ENCODE measurements around the gene ZNF57.

GRCh38 chr19:2917275-2918184 lies 16.8 kb downstream of the ZNF57 start:
- TF ChIP-seq CTCF (IDR thresholded peaks at IDR 0.05) (no peak), POLR2A (IDR thresholded peaks at IDR 0.05) (no peak)
